Heart left ventricle (tissue), 16 donors: ENCODE data around the gene TTN. TPM values are rescaled to one million over a fixed set of nuclear protein-coding genes. Genes with fewer than 3 reads are reported as not detected.

Experiments
- ATAC-seq, 4 donors: fragments of 200-7000 bp; cut with Tn5 transposase; one replicate each; pipeline ENCODE4 v1.9.1; 2020 to 2022; ENCODE audit warnings: moderate library complexity in 4 of 4, mild to moderate bottlenecking in 3 of 4, moderate number of reproducible peaks in 1 of 4
- DNase-seq, 5 donors: peaks; one replicate each; pipeline ENCODE4 v3.0.0-alpha.2; 2020
- H3K27ac ChIP-seq, 12 donors: fragments of 200-600 bp; sonication (generic) in 4 of 12; one replicate each; pipeline versions ENCODE4 v1.5.0 to v1.8.0; 2016 to 2022; ENCODE audit warnings: mild to moderate bottlenecking in 2 of 12
- H3K27me3 ChIP-seq, 9 donors: fragments of 200-600 bp; sonication (generic) in 2 of 9; one replicate each; pipeline versions ENCODE4 v1.5.1 to v1.8.0; 2016 to 2022; ENCODE audit warnings: mild to moderate bottlenecking in 3 of 9
- H3K36me3 ChIP-seq, 9 donors: fragments of 200-600 bp; sonication (generic) in 2 of 9; one replicate each; pipeline versions ENCODE4 v1.5.0 to v1.8.0; 2018 to 2022; ENCODE audit warnings: mild to moderate bottlenecking in 2 of 9
- H3K4me1 ChIP-seq, 12 donors: fragments of 200-600 bp; sonication (generic) in 4 of 12; one replicate each; pipeline versions ENCODE4 v1.5.0 to v1.8.0; 2016 to 2022; ENCODE audit warnings: mild to moderate bottlenecking in 3 of 12
- H3K4me3 ChIP-seq, 12 donors: fragments of 200-600 bp; sonication (generic) in 4 of 12; one replicate each; pipeline versions ENCODE4 v1.5.0 to v1.8.0; 2017 to 2022; ENCODE audit warnings: mild to moderate bottlenecking in 9 of 12, moderate library complexity in 4 of 12
- H3K9me3 ChIP-seq, 12 donors: fragments of 200-600 bp; sonication (generic) in 4 of 12; one replicate each; pipeline versions ENCODE4 v1.5.0 to v1.8.0; 2016 to 2022; ENCODE audit warnings: mild to moderate bottlenecking in 1 of 12
- POLR2A ChIP-seq, 2 donors: fragments of 450-650 bp; IDR thresholded peaks; one replicate each; pipeline ENCODE4 v1.6.1; 2017; ENCODE audit warnings: antibody characterized with exemption in 2 of 2, mild to moderate bottlenecking in 2 of 2, moderate library complexity in 2 of 2
- WGBS, 4 donors: extraction: QIAGEN DNeasy Blood & Tissue Kit in 2 of 4; methylation state at CpG; one replicate each; pipeline versions ENCODE4 v1.1.5 to v1.1.7; 2013 to 2018; 5-methylcytosine and 5-hydroxymethylcytosine counted together
- intact Hi-C, 10 donors: fragments of 100-400 bp; cut with DNase I; formaldehyde crosslinking; loops; one replicate each; pipeline versions ENCODE4 v1.11.1 to v1.14.2; 2022
- polyA plus RNA-seq, 2 donors: library from polyadenylated mRNA; stranded (reverse); fragments of 200-250 nt; gene quantifications; one replicate each; pipeline ENCODE4 v1.2.3, GENCODE V29; 2013
- total RNA-seq, 9 donors: library from RNA; depleted of rRNA in 2 of 9; stranded (reverse); fragments of >200 nt in 2 of 9; fragmentation: NEBNext Ultra II Directional in 3 of 9; extraction: Animal tissue kit (Norgen Biotek cat#: 25700) in 3 of 9; gene quantifications; one replicate each; pipeline versions ENCODE4 v1.1.0 to v1.2.4, GENCODE V29; 2016 to 2023
- TF ChIP-seq, protein P1 (sequence below), 12 donors: fragments of 200-600 bp; sonication (generic) in 4 of 12; IDR thresholded peaks; one replicate each; pipeline versions ENCODE4 v1.5.0 to v1.8.0; 2018 to 2022; ENCODE audit warnings: antibody characterized with exemption in 12 of 12, mild to moderate bottlenecking in 5 of 12
- donor health status: ischemic (EF 13 %, LVEDD 7.1; RV severe dilation, severe dysfunction).
- donor health status: healthy with polysubstance abuse.
- donor health status: DM: no; HTN: yes; CAD: no.
- donor health status: DM: no; HTN: no; CAD: no.
- donor health status: ischemic (EF 25% LVEDD 6.9; RV normal size, moderate dysfunction).
- donor health status: ischemic (EF 25% LVEDD 5.7; RV mildly dilated, moderate dysfunction).
- donor health status: healthy.
- donor health status: DM: yes; HTN: yes; CAD: no.
- donor health status: ischemic (EF 35%, LVEDD 5.7; RV mildly dilated, moderate dysfunction).
- donor health status: nonischemic (EF 11% LVEDD 7.7; RV severe dilation, severe dysfunction).
- donor health status: DM: yes; HTN: yes; CAD: no.
- donor health status: PGD.
- donor health status: ischemic (EF 29% LVEDD 5.4; RV normal size, mild dysfunction).
- donor health status: nonischemic (EF 23%, LVEDD 6.1; RV moderate dilation, normal function).

TTN gene
- total and polyA plus RNA-seq, 11 donors, result 136 to 4,653 (median 3,379) TPM

- intact Hi-C loops, result no loop called here
- peak in 2 of 4 donors; percentile 6 to 7 for ATAC-seq
- H3K27ac ChIP-seq, result peak overlapping the region in 1 of 12 donors; percentile 65
Observed at GRCh38 chr2:178531168-178531567, 276.1 kb downstream of the TTN start.

DNA sequence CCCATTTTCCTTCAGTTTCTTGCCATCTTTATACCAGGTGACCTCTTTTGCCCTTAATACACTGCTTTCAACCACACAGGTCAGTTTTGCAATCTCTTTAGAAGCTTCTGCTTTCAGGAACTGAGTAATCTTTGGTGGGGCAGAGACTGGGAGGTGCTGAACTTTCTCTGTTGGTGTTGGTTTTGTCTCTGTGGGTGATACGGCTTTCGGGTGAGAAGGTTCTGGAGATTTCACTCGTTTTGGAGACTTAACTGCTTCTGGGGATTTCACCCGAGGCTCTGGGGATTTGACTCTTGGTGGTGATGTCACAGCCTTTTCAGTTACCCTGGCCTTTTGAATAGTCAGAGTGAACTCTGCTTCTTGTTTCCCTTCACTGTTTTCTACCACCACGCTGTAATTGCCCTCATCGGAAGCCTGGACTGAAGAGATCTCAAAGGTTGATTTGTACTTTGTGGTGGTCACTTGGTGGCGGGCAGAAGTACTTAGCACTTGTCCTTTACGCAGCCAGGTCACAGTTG lies 276.5 kb downstream of the TTN start:
- Histone ChIP-seq H3K4me1 (peaks cover 0 to 22% (median 0%) of the 10 kb centered on the region in 12 donors), H3K27me3 (no peaks in the 10 kb centered on the region), H3K4me3 (peak overlapping the region in 1 of 12 donors; percentile 13), H3K27ac (peak overlapping the region in 1 of 12 donors; percentile 65), H3K36me3 (peaks cover 2 to 100% (median 86%) of the 10 kb centered on the region in 9 donors), H3K9me3 (no peaks in the 10 kb centered on the region)
- DNase-seq (no peak), ATAC-seq (peak in 1 of 4 donors; percentile 14)
- WGBS, 4 donors, result 79 to 86% (median 84%) methylated on average over 8 of the region's 8 CpGs
- TF ChIP-seq, protein P1, sequence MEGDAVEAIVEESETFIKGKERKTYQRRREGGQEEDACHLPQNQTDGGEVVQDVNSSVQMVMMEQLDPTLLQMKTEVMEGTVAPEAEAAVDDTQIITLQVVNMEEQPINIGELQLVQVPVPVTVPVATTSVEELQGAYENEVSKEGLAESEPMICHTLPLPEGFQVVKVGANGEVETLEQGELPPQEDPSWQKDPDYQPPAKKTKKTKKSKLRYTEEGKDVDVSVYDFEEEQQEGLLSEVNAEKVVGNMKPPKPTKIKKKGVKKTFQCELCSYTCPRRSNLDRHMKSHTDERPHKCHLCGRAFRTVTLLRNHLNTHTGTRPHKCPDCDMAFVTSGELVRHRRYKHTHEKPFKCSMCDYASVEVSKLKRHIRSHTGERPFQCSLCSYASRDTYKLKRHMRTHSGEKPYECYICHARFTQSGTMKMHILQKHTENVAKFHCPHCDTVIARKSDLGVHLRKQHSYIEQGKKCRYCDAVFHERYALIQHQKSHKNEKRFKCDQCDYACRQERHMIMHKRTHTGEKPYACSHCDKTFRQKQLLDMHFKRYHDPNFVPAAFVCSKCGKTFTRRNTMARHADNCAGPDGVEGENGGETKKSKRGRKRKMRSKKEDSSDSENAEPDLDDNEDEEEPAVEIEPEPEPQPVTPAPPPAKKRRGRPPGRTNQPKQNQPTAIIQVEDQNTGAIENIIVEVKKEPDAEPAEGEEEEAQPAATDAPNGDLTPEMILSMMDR (IDR thresholded peaks at IDR 0.05), result no peak
- no peak for TF ChIP-seq POLR2A (IDR thresholded peaks at IDR 0.05)
- intact Hi-C loops, result no loop called here

More at GRCh38 chr2:178531168-178531567, 276.1 kb downstream of the TTN start:
- WGBS, 4 donors, result 88 to 93% (median 88%) methylated on average over 12 of the region's 12 CpGs
- Histone ChIP-seq H3K36me3 (peaks cover 2 to 100% (median 89%) of the 10 kb centered on the region in 9 donors), H3K4me1 (peaks cover 0 to 22% (median 0%) of the 10 kb centered on the region in 12 donors), H3K27me3 (no peaks in the 10 kb centered on the region), H3K9me3 (no peaks in the 10 kb centered on the region), H3K4me3 (peak overlapping the region in 1 of 12 donors; percentile 13)
- DNase-seq, result no peak
- TF ChIP-seq, protein P1 (IDR thresholded peaks at IDR 0.05), result no peak
- no peak for TF ChIP-seq POLR2A (IDR thresholded peaks at IDR 0.05)

GRCh38 chr2:178530131-178530530 lies 277.1 kb downstream of the TTN start:
- Histone ChIP-seq H3K4me1 (peaks cover 0 to 22% (median 0%) of the 10 kb centered on the region in 12 donors), H3K27ac (peak overlapping the region in 1 of 12 donors; percentile 65), H3K36me3 (peaks cover 2 to 98% (median 81%) of the 10 kb centered on the region in 9 donors), H3K4me3 (no peak overlapping the region), H3K9me3 (no peaks in the 10 kb centered on the region), H3K27me3 (no peaks in the 10 kb centered on the region)
- 74 to 86% (median 80%) methylated on average over 2 of the region's 2 CpGs for WGBS, 4 donors
- intact Hi-C loops, result no loop called here
- DNase-seq (no peak), ATAC-seq (no peak)
- no peak for TF ChIP-seq POLR2A (IDR thresholded peaks at IDR 0.05)
- TF ChIP-seq, protein P1 (IDR thresholded peaks at IDR 0.05), result no peak

GRCh38 chr2:178529194-178529593 lies 278.0 kb downstream of the TTN start:
- Histone ChIP-seq H3K27ac (no peak overlapping the region), H3K36me3 (peaks cover 2 to 88% (median 71%) of the 10 kb centered on the region in 9 donors), H3K4me3 (no peak overlapping the region), H3K27me3 (no peaks in the 10 kb centered on the region), H3K9me3 (no peaks in the 10 kb centered on the region), H3K4me1 (peaks cover 0 to 25% (median under 1%) of the 10 kb centered on the region in 12 donors)
- ATAC-seq (no peak), DNase-seq (no peak)
- WGBS, 4 donors, result 72 to 82% (median 78%) methylated on average over 2 of the region's 2 CpGs
- TF ChIP-seq, protein P1 (IDR thresholded peaks at IDR 0.05), result no peak
- no peak for TF ChIP-seq POLR2A (IDR thresholded peaks at IDR 0.05)
- intact Hi-C loops, result loop anchor here in 1 of 10 donors (10.0 kb wide), 1 partner anchor 414 kb away; the partner anchor contains the start of gene RBM45
